ENCODE data around the gene NAA40. TPM values are rescaled to one million over a fixed set of nuclear protein-coding genes. Genes with fewer than 3 reads are reported as not detected.

The NAA40 gene
- total RNA-seq, 1 donor from 2014 or later, result 15.7 TPM

GRCh38 chr11:63912678-63913077, 26.1 kb upstream of the NAA40 start:
- no peaks in the 10 kb centered on the region for H3K27me3 ChIP-seq
- no peaks in the 10 kb centered on the region for H3K9me3 ChIP-seq
- TF ChIP-seq CTCF (IDR thresholded peaks at IDR 0.05), result no peak
- ATAC-seq (no peak), DNase-seq (no peak)
- intact Hi-C loops (cut with DNase I), result no loop called here
- peaks cover 21% of the 10 kb centered on the region for H3K4me1 ChIP-seq
- no peak overlapping the region for H3K27ac ChIP-seq
- peaks cover 21% of the 10 kb centered on the region for H3K36me3 ChIP-seq
- H3K4me3 ChIP-seq, result no peak overlapping the region

DNA sequence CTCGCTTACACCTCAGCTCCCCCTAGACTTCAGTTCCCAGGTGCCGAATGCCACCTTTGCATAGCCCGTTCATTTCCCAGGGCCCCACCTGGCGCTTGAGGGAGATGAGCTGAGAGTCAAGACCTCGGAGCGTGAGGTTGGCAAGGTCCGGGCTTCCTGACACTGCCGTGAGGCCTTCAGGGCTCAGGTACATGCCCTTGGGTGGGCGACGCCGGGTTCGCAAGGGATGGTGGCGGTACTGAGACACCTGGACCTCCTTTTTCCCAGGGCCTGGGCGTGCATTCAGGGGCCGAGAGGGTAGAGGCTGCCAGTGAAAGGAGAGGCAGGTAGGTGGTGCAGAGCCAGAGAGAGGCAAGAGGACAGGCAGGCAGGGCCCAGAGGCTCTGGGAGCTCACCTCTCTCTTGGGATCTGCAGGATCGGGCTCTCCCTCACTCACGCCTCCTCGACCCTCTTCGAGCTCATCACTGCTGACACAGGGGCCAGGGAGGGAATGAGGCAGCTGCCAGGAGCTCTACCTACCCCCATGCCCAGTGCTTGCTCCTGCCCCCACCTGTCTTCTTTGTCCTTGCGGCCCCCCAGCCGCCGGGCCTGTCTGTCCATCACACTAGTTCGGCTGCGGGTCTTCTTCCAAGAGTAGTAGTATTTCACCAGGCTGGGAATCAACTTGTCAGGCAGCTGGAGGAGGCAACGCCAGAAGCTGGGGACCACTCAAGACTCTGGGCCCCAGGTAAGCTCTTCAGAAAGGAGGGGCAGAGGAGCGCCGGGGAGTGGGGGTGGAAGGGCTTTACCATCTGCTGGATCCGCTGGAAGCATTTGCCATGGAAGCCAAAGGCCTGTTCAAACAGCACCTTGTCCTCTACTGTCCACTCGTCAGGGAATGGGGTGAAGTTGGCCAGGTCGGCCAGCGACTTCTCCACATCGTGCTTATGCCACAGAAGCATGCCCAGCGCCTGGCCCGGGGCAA, 24.7 kb upstream of the NAA40 start:
- ATAC-seq (no peak), DNase-seq (no peak)
- TF ChIP-seq CTCF (IDR thresholded peaks at IDR 0.05), result no peak
- Histone ChIP-seq H3K27me3 (no peaks in the 10 kb centered on the region), H3K36me3 (peaks cover 7% of the 10 kb centered on the region), H3K9me3 (no peaks in the 10 kb centered on the region), H3K4me1 (peaks cover 34% of the 10 kb centered on the region), H3K27ac (no peak overlapping the region), H3K4me3 (no peak overlapping the region)
- intact Hi-C loops (cut with DNase I), result no loop called here

DNA sequence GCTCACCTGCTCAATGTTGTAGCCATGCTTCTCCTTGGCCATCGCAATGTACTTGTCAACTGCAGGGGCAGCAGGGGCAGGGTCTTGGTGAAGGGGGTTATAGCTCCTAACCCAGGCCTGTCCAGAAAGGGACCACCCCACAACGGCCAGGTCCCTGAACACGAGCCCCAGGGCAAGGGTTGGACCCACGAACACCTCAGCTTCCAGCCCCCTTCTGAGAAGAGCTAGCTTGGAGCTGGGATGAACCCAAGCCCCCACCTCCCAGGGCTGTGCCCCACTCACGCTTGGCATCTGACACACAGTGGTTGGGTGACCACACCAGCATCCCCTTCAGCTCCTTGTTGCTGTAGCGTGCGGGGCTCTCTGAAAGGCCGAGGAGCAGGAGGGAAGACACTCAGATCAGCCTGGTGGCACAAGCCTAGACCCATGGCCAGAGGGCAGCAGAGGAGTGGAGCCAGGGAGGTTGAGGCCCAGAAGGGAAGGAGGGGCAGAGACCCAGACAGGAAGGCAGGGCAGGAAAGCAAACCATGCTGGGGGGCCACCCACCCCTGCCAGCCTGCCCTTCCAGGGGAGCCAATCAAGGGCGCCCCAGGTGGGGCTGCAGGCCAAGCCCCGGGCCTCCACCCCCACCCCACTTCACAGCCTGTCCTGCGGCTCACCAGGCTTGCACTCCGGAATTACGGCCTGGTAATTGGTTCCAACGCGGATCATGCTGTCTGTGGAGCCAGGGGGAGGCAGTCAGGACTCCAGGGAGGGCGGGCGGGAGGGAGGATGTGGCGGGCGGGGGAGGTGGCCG, 23.7 kb upstream of the NAA40 start:
- Histone ChIP-seq H3K9me3 (no peaks in the 10 kb centered on the region), H3K4me1 (peaks cover 44% of the 10 kb centered on the region), H3K27ac (no peak overlapping the region), H3K4me3 (no peak overlapping the region), H3K36me3 (no peaks in the 10 kb centered on the region), H3K27me3 (no peaks in the 10 kb centered on the region)
- DNase-seq (no peak), ATAC-seq (no peak)
- intact Hi-C loops (cut with DNase I), result no loop called here
- no peak for TF ChIP-seq CTCF (IDR thresholded peaks at IDR 0.05)

DNA sequence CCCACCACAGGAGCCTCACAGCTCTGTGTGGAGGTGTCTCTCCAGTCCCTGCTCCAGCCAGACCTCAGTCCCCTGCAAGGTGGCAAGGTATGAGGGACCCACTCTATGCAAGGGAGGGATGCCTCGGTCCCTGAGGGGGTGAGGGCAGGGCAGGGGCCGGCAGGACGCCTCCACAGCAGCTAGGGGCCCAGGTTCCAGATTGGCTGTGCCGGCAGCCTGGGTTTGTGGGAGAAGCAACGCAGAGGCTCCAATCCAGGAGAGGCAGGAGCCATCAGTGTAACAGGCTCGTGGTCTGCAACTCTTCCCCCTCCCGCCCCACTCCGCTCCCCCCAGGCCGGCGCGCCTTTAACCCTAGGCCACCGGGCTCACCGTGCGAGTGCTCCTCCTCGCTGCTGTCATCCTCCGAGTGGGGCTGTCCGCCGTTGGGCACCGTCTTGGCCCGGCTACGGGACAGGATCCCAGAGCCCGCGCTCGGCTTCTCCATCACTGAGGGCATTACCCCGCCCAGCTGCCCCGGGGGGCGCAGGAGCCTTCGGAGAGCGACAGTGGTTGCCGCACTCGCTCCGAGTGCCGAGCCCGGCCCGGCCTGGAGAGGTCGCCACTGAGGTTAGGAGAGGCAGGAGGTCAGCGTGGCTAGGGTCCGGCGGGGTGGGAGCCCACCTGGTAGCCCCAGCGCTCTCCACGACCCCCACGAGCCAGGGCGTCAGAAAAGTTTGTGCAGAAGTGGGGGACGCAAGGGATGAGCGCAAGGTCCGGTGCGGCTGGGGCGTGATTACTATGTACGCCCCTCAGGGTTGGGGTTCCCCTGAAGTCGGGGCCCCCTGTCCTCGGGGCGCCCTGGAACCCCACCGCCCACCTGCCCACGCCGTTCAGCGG, 22.6 kb upstream of the NAA40 start:
- Histone ChIP-seq H3K9me3 (no peaks in the 10 kb centered on the region), H3K27ac (no peak overlapping the region), H3K27me3 (no peaks in the 10 kb centered on the region), H3K4me1 (peaks cover 44% of the 10 kb centered on the region), H3K4me3 (peak overlapping the region; percentile 50), H3K36me3 (no peaks in the 10 kb centered on the region)
- DNase-seq (no peak), ATAC-seq (no peak)
- intact Hi-C loops (cut with DNase I), result no loop called here
- TF ChIP-seq CTCF (IDR thresholded peaks at IDR 0.05), result peak; percentile 40

All from upper lobe of right lung (tissue), 1 donor.